Measurements from ENCODE around the gene SLC8A1.
A peak's percentile ranks its signal among the peaks of the same experiment; 100 is the strongest.

SLC8A1 gene

DNA sequence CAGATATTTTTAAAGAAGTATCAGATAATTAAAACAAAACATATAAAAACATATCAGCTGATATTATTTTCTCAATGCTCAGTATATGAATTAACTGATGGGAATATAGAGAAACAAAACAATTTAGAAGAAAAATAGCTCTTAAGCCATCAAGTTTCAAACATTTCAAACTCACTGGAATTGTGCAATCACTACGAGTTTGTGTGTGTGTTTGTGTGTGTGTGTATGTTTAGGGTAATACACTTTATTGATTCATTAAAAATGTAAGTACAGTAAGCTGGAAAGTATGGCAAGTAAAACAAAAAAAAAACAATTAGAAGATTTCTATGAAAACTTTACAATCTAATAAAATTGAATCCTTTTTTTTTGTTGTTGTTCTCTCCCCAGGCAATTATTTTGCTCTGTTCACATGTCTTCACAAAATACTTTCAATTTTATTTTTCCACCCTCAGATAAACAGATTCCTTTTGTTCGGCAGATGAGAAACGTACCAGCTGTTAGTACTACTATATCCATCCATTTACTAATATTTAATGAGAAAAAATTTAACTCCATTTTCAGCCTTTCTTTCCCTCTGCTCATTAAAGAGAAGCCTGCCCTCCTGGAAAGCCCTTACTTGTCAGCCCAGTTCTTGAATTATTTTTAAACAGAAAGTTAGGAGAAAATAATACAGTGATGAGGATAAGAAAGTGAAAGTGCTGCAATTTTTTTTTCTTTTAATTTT lies 87.6 kb downstream of the SLC8A1 start:
- Histone ChIP-seq H3K27ac (ENCODE audit: low read length) (no peak overlapping the region), H3K9ac (ENCODE audit: low read depth, low read length) (no peak overlapping the region)
- no peak for DNase-seq

DNA sequence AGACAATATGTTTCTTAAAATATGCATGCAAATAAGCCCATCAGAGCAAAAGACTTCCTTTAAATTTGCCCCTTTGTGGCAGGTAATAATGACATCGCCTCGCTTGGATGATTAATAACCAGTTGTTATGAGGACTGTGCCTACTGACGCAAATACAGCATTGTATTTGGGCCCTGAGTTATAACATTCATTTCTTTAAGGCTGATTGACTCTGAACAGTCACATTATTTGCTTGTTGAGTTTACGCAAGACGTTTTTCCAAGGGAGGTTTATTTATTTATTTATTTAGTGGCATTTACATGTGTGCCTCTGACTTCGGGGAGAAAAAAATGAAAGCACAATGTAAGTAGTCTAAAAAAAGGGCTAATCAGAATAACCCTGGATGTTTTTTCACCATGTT lies 88.3 kb downstream of the SLC8A1 start:
- Histone ChIP-seq H3K79me2 (ENCODE audit: insufficient read depth, low read length) (peaks cover 14% of the 10 kb centered on the region), H3K4me1 (ENCODE audit: insufficient read depth, low read length) (peaks cover 18% of the 10 kb centered on the region), H3K9ac (ENCODE audit: low read depth, low read length) (no peak overlapping the region), H2AFZ (ENCODE audit: low read depth, low read length) (no peak overlapping the region), H3K4me3 (ENCODE audit: low read depth in 1 of 2, low read length in 2 of 2) (no peak overlapping the region), H3K27me3 (ENCODE audit: insufficient read depth, low read length, poor library complexity) (no peaks in the 10 kb centered on the region), H3K27ac (ENCODE audit: low read length) (no peak overlapping the region), H3K36me3 (ENCODE audit: insufficient read depth, low read length) (no peaks in the 10 kb centered on the region), H3K4me2 (ENCODE audit: insufficient read depth, low read length) (no peak overlapping the region), H3K9me3 (ENCODE audit: insufficient read depth, low read length, severe bottlenecking) (no peaks in the 10 kb centered on the region), H4K20me1 (ENCODE audit: insufficient read depth, low read length) (no peaks in the 10 kb centered on the region)
- TF ChIP-seq EZH2 (IDR thresholded peaks at IDR 0.05; ENCODE audit: borderline replicate concordance, low read depth, low read length, severe bottlenecking), result no peak
- TF ChIP-seq, protein P1, sequence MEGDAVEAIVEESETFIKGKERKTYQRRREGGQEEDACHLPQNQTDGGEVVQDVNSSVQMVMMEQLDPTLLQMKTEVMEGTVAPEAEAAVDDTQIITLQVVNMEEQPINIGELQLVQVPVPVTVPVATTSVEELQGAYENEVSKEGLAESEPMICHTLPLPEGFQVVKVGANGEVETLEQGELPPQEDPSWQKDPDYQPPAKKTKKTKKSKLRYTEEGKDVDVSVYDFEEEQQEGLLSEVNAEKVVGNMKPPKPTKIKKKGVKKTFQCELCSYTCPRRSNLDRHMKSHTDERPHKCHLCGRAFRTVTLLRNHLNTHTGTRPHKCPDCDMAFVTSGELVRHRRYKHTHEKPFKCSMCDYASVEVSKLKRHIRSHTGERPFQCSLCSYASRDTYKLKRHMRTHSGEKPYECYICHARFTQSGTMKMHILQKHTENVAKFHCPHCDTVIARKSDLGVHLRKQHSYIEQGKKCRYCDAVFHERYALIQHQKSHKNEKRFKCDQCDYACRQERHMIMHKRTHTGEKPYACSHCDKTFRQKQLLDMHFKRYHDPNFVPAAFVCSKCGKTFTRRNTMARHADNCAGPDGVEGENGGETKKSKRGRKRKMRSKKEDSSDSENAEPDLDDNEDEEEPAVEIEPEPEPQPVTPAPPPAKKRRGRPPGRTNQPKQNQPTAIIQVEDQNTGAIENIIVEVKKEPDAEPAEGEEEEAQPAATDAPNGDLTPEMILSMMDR (IDR thresholded peaks at IDR 0.05; ENCODE audit: borderline replicate concordance, extremely low read depth, low read length, poor library complexity, severe bottlenecking), result no peak
- no peak for DNase-seq
- no peak for ATAC-seq (ENCODE audit: insufficient read depth, low read depth)

More for the DNA sequence above, 87.6 kb downstream of the SLC8A1 start:
- no peak overlapping the region for H3K4me2 ChIP-seq (ENCODE audit: insufficient read depth, low read length)
- peaks cover 17% of the 10 kb centered on the region for H3K79me2 ChIP-seq (ENCODE audit: insufficient read depth, low read length)
- H3K4me3 ChIP-seq (ENCODE audit: low read depth in 1 of 2, low read length in 2 of 2), result no peak overlapping the region
- peaks cover 18% of the 10 kb centered on the region for H3K4me1 ChIP-seq (ENCODE audit: insufficient read depth, low read length)
- no peaks in the 10 kb centered on the region for H3K27me3 ChIP-seq (ENCODE audit: insufficient read depth, low read length, poor library complexity)
- peak; percentile 45; the same call in 2 of the 3 replicates for ATAC-seq (ENCODE audit: insufficient read depth, low read depth)
- H2AFZ ChIP-seq (ENCODE audit: low read depth, low read length), result no peak overlapping the region
- TF ChIP-seq, protein P1 (IDR thresholded peaks at IDR 0.05; ENCODE audit: borderline replicate concordance, extremely low read depth, low read length, poor library complexity, severe bottlenecking), result no peak
- no peak for TF ChIP-seq EZH2 (IDR thresholded peaks at IDR 0.05; ENCODE audit: borderline replicate concordance, low read depth, low read length, severe bottlenecking)
- H3K9me3 ChIP-seq (ENCODE audit: insufficient read depth, low read length, severe bottlenecking), result no peaks in the 10 kb centered on the region
- H4K20me1 ChIP-seq (ENCODE audit: insufficient read depth, low read length), result no peaks in the 10 kb centered on the region
- H3K36me3 ChIP-seq (ENCODE audit: insufficient read depth, low read length), result no peaks in the 10 kb centered on the region

- no peak overlapping the region for H3K4me2 ChIP-seq (ENCODE audit: insufficient read depth, low read length)
- no peak overlapping the region for H3K9ac ChIP-seq (ENCODE audit: low read depth, low read length)
- H3K9me3 ChIP-seq (ENCODE audit: insufficient read depth, low read length, severe bottlenecking), result no peaks in the 10 kb centered on the region
- H3K27ac ChIP-seq (ENCODE audit: low read length), result no peak overlapping the region
- no peaks in the 10 kb centered on the region for H3K36me3 ChIP-seq (ENCODE audit: insufficient read depth, low read length)
- TF ChIP-seq, protein P1 (IDR thresholded peaks at IDR 0.05; ENCODE audit: borderline replicate concordance, extremely low read depth, low read length, poor library complexity, severe bottlenecking), result no peak
- no peak for TF ChIP-seq EZH2 (IDR thresholded peaks at IDR 0.05; ENCODE audit: borderline replicate concordance, low read depth, low read length, severe bottlenecking)
- DNase-seq, result no peak
- H3K27me3 ChIP-seq (ENCODE audit: insufficient read depth, low read length, poor library complexity), result no peaks in the 10 kb centered on the region
- H3K4me3 ChIP-seq (ENCODE audit: low read depth in 1 of 2, low read length in 2 of 2), result no peak overlapping the region
- no peaks in the 10 kb centered on the region for H4K20me1 ChIP-seq (ENCODE audit: insufficient read depth, low read length)
- peaks cover 13% of the 10 kb centered on the region for H3K79me2 ChIP-seq (ENCODE audit: insufficient read depth, low read length)
- H3K4me1 ChIP-seq (ENCODE audit: insufficient read depth, low read length), result peaks cover 18% of the 10 kb centered on the region
- no peak for ATAC-seq (ENCODE audit: insufficient read depth, low read depth)
- no peak overlapping the region for H2AFZ ChIP-seq (ENCODE audit: low read depth, low read length)
These were observed 88.7 kb downstream of the SLC8A1 start for GRCh38 chr2:40363231-40363630.
